HEK293T (cell line): Measurements from ENCODE around the gene DENND1C.
A peak's percentile ranks its signal among the peaks of the same experiment; 100 is the strongest.

Experiments used
- CTCF ChIA-PET: fragments of 350-600 bp; formaldehyde crosslinking; extraction: SDS; loops from one replicate; lab custom pipeline; 2021; ENCODE audit warnings: antibody characterized with exemption, inconsistent platforms; lab: Yijun Ruan, JAX
- POLR2A ChIA-PET: fragments of 350-600 bp; formaldehyde crosslinking; extraction: SDS; loops from one replicate; lab custom pipeline; 2020; ENCODE audit warnings: antibody characterized with exemption, inconsistent platforms; lab: Yijun Ruan, JAX
- DNase-seq: peaks from one replicate; pipeline ENCODE4 v3.0.0; 2012; ENCODE audit warnings: mixed read lengths; ENCODE audit errors: extremely low spot score
- ARNT ChIP-seq: fragments of 450-650 bp; IDR thresholded peaks from 2 replicates; pipeline ENCODE4 v1.6.1; 2017; ENCODE audit warnings: mild to moderate bottlenecking
- BHLHE40 ChIP-seq: fragments of 450-650 bp; IDR thresholded peaks from 2 replicates; pipeline ENCODE4 v1.6.1; 2016; ENCODE audit warnings: mild to moderate bottlenecking, moderate library complexity, borderline replicate concordance
- CTBP1 ChIP-seq: fragments of 450-650 bp; IDR thresholded peaks from 2 replicates; pipeline ENCODE4 v1.6.1; 2016; ENCODE audit warnings: borderline replicate concordance
- ELF4 ChIP-seq: fragments of 450-650 bp; IDR thresholded peaks from 2 replicates; pipeline ENCODE4 v1.6.1; 2017; ENCODE audit warnings: antibody characterized with exemption
- FOXA1 ChIP-seq: fragments of 450-650 bp; IDR thresholded peaks from 2 replicates; pipeline ENCODE4 v1.6.1; 2016; ENCODE audit warnings: mild to moderate bottlenecking
- FOXK2 ChIP-seq: fragments of 450-650 bp; IDR thresholded peaks from 2 replicates; pipeline ENCODE4 v1.6.1; 2016; ENCODE audit warnings: mild to moderate bottlenecking
- FOXM1 ChIP-seq: fragments of 450-650 bp; IDR thresholded peaks from 2 replicates; pipeline ENCODE4 v1.6.1; 2017; ENCODE audit warnings: mild to moderate bottlenecking, borderline replicate concordance
- HDGF ChIP-seq: fragments of 450-650 bp; IDR thresholded peaks from 2 replicates; pipeline ENCODE4 v1.6.1; 2017; ENCODE audit warnings: antibody characterized with exemption, borderline replicate concordance
- L3MBTL2 ChIP-seq: fragments of 450-650 bp; conservative IDR thresholded peaks from 2 replicates; pipeline ENCODE4 v1.6.1; 2016; ENCODE audit warnings: mild to moderate bottlenecking
- LEF1 ChIP-seq: fragments of 450-650 bp; IDR thresholded peaks from 2 replicates; pipeline ENCODE4 v1.6.1; 2017; ENCODE audit warnings: mild to moderate bottlenecking, borderline replicate concordance
- NFRKB ChIP-seq: fragments of 450-650 bp; IDR thresholded peaks from 2 replicates; pipeline ENCODE4 v1.6.1; 2016; ENCODE audit warnings: mild to moderate bottlenecking, moderate library complexity
- PKNOX1 ChIP-seq: fragments of 450-650 bp; IDR thresholded peaks from 2 replicates; pipeline ENCODE4 v1.6.1; 2016
- SP1 ChIP-seq: fragments of 450-650 bp; IDR thresholded peaks from 2 replicates; pipeline ENCODE4 v1.6.1; 2017
- SUZ12 ChIP-seq: fragments of 450-650 bp; IDR thresholded peaks from 2 replicates; pipeline ENCODE4 v1.6.1; 2016; ENCODE audit warnings: mild to moderate bottlenecking
- TARDBP ChIP-seq: fragments of 450-650 bp; IDR thresholded peaks from 2 replicates; pipeline ENCODE4 v1.6.1; 2016
- ZNF384 ChIP-seq: fragments of 450-650 bp; IDR thresholded peaks from 2 replicates; pipeline ENCODE4 v1.6.1; 2016

The DENND1C gene

GRCh38 chr19:6464070-6464873, 17.3 kb downstream of the DENND1C start, which contains the start of gene CRB3:
CRB3 (plus strand) TSS chr19:6464271; CDS start chr19:6464702, 431 bp downstream.
- TF ChIP-seq BHLHE40 (no peak), LEF1 (no peak), TARDBP (no peak), HDGF (no peak), SP1 (no peak), SUZ12 (no peak), CTBP1 (no peak), NFRKB (no peak), PKNOX1 (no peak)
- ChIA-PET POLR2A (no interaction called here), CTCF (no interaction called here)

GRCh38 chr19:6460099-6460884, 21.3 kb downstream of the DENND1C start:
- DNase-seq: peak; percentile 95
- TF ChIP-seq L3MBTL2 (peak; percentile 50; the same call in 1 of the 2 replicates), SUZ12 (no peak), FOXM1 (peak; percentile 35; the same call in 1 of the 2 replicates), PKNOX1 (peak; percentile 66; the same call in 1 of the 2 replicates), ZNF384 (no peak), FOXA1 (no peak), BHLHE40 (no peak)
- ChIA-PET POLR2A (interaction anchor here (0.8 to 2.4 kb wide), 6 partner anchors 10 to 276 kb away, joined by 3 to 10 read pairs (median 4); partner anchors contain the start of genes ALKBH7 and KHSRP), CTCF (no interaction called here)

More at GRCh38 chr19:6464070-6464873, 17.3 kb downstream of the DENND1C start, which contains the start of gene CRB3:
- DNase-seq: no peak

- ChIA-PET CTCF (no interaction called here), POLR2A (interaction anchor here (0.8 to 2.4 kb wide), 6 partner anchors 11 to 277 kb away, joined by 3 to 10 read pairs (median 4); partner anchors contain the start of genes ALKBH7 and KHSRP)
- peak; percentile 88 for DNase-seq
- TF ChIP-seq NFRKB: no peak
- no peak for TF ChIP-seq ARNT
- no peak for TF ChIP-seq LEF1
- peak; percentile 53; the same call in 1 of the 2 replicates for TF ChIP-seq FOXM1
Measured at GRCh38 chr19:6459262-6460098, 22.1 kb downstream of the DENND1C start, which contains the start of gene SLC25A23. SLC25A23 (minus strand) TSS chr19:6459792; CDS start chr19:6459628, 164 bp downstream.

- no peak for TF ChIP-seq NFRKB
- TF ChIP-seq LEF1: no peak
- TF ChIP-seq FOXA1: no peak
- TF ChIP-seq SUZ12: no peak
- no peak for TF ChIP-seq BHLHE40
- no peak for TF ChIP-seq PKNOX1
- no peak for TF ChIP-seq ZNF384
- TF ChIP-seq FOXM1: no peak
- no peak for TF ChIP-seq HDGF
- no peak for TF ChIP-seq ELF4
- TF ChIP-seq FOXK2: no peak
- no peak for TF ChIP-seq SP1
- no peak for TF ChIP-seq L3MBTL2
- no peak for TF ChIP-seq ARNT
- TF ChIP-seq TARDBP: no peak
- TF ChIP-seq CTBP1: no peak
- no peak for DNase-seq
- ChIA-PET CTCF (no interaction called here), POLR2A (interaction anchor here (1.2 to 2.4 kb wide), 3 partner anchors 34 to 278 kb away, joined by 3 to 10 read pairs (median 5); partner anchors contain the start of gene KHSRP)
Measured at GRCh38 chr19:6458695-6459261, 22.8 kb downstream of the DENND1C start.
